ENCODE measurements around the gene TRIM9.

DNA sequence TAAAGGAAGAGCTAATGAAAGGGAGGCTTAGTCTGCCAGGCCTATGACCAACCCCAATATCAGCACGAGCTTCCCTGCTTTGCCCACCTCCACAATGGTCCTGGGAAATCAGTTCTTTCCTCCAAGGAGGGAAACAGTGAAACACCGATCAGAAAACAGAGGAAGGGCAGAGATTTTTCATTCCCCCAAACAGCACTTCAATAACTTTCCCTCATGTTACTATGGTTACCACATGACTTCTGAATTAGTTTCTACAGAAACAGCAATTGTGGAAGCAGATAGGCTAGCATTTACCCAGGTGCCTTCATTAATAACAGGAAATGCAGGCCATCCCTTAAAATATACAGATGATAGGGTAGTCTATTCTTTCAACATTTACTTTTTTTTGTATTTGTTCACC, 35.9 kb downstream of the TRIM9 start:
- TF ChIP-seq CTCF (conservative IDR thresholded peaks at IDR 0.05; ENCODE audit: low read length) (no peak), EZH2phosphoT487 (IDR thresholded peaks at IDR 0.05; ENCODE audit: borderline replicate concordance) (no peak)
